ENCODE measurements around the gene CCDC183. TPM values are rescaled to one million over a fixed set of nuclear protein-coding genes. Genes with fewer than 3 reads are reported as not detected.
A peak's percentile ranks its signal among the peaks of the same experiment; 100 is the strongest.

The CCDC183 gene
- total RNA-seq, 2 donors from 2014 or later, result 2.4 to 20.0 TPM

- no peak for TF ChIP-seq CTCF (IDR thresholded peaks at IDR 0.05)
- no peak for DNase-seq
- H3K27me3 ChIP-seq, result no peaks in the 10 kb centered on the region
- no peaks in the 10 kb centered on the region for H3K36me3 ChIP-seq
- peaks cover 20% of the 10 kb centered on the region for H3K4me1 ChIP-seq
- H3K4me3 ChIP-seq, result no peak overlapping the region
- no peaks in the 10 kb centered on the region for H3K9me3 ChIP-seq
- peak overlapping the region; percentile 90 for H3K27ac ChIP-seq
- intact Hi-C loops (cut with DNase I), result loop anchor here (5.0 kb wide), 1 partner anchor 248 kb away; no protein-coding TSS in a partner anchor
- H3K9ac ChIP-seq (ENCODE audit: low read depth in 2 of 2, low read length in 2 of 2), result no peak overlapping the region
Measured at GRCh38 chr9:136789523-136789937, 6.6 kb upstream of the CCDC183 start.

- peaks cover 20% of the 10 kb centered on the region for H3K4me1 ChIP-seq
Measured at GRCh38 chr9:136790640-136791515, 5.3 kb upstream of the CCDC183 start, which contains the start of gene TMEM141. Gene TMEM141 (plus strand): TSS chr9:136791344. CDS start chr9:136791371, 27 bp downstream.

GRCh38 chr9:136791516-136792276, 4.4 kb upstream of the CCDC183 start:
- Histone ChIP-seq H3K4me3 (peak overlapping the region; percentile 66), H3K36me3 (no peaks in the 10 kb centered on the region), H3K27ac (peak overlapping the region; percentile 90), H3K9ac (ENCODE audit: low read depth in 2 of 2, low read length in 2 of 2) (peak overlapping the region; percentile 94 to 96), H3K27me3 (no peaks in the 10 kb centered on the region), H3K9me3 (no peaks in the 10 kb centered on the region), H3K4me1 (peaks cover 20% of the 10 kb centered on the region)
- DNase-seq, result peak; percentile 86
- peak; percentile 99 for TF ChIP-seq CTCF (IDR thresholded peaks at IDR 0.05)
- intact Hi-C loops (cut with DNase I), result loop anchor here (10.0 kb wide), 1 partner anchor 53 kb away; the partner anchor contains the start of genes AJM1 and PHPT1

More at GRCh38 chr9:136790640-136791515, 5.3 kb upstream of the CCDC183 start, which contains the start of gene TMEM141:
- Histone ChIP-seq H3K9ac (ENCODE audit: low read depth in 2 of 2, low read length in 2 of 2) (peak within 1 kb of the TSS; percentile 94 to 96), H3K4me3 (peak within 1 kb of the TSS; percentile 66), H3K36me3 (no peaks in the 10 kb centered on the region), H3K27ac (peak within 1 kb of the TSS; percentile 90), H3K27me3 (no peaks in the 10 kb centered on the region), H3K9me3 (no peaks in the 10 kb centered on the region)
- intact Hi-C loops (cut with DNase I), result loop anchor here (10.0 kb wide), 1 partner anchor 54 kb away; the partner anchor contains the start of genes AJM1 and PHPT1
- peak; percentile 100 for DNase-seq
- TF ChIP-seq CTCF (IDR thresholded peaks at IDR 0.05), result no peak

- peak; percentile 56 for DNase-seq
- H3K27me3 ChIP-seq, result no peaks in the 10 kb centered on the region
- no peaks in the 10 kb centered on the region for H3K9me3 ChIP-seq
- H3K9ac ChIP-seq (ENCODE audit: low read depth in 2 of 2, low read length in 2 of 2), result peak overlapping the region; percentile 94 to 96
- H3K4me3 ChIP-seq, result peak overlapping the region; percentile 66
- no peak for TF ChIP-seq CTCF (IDR thresholded peaks at IDR 0.05)
- no peaks in the 10 kb centered on the region for H3K36me3 ChIP-seq
- intact Hi-C loops (cut with DNase I), result loop anchor here (10.0 kb wide), 1 partner anchor 52 kb away; the partner anchor contains the start of genes AJM1 and PHPT1
- peaks cover 20% of the 10 kb centered on the region for H3K4me1 ChIP-seq
- peak overlapping the region; percentile 90 for H3K27ac ChIP-seq
Measured at GRCh38 chr9:136792321-136793085, 3.6 kb upstream of the CCDC183 start.

Data from colonic mucosa (tissue), 4 donors.